Adipose tissue (tissue), 3 donors: ENCODE results near the gene CFAP61. TPM values are rescaled to one million over a fixed set of nuclear protein-coding genes. Genes with fewer than 3 reads are reported as not detected.

Experiments
- H3K27ac ChIP-seq: one replicate; pipeline ENCODE4 v1.5.1; 2013; ENCODE audit warnings: low read depth, low read length
- WGBS, 3 donors: extraction: QIAGEN DNeasy Blood & Tissue Kit; methylation state at CpG; one replicate each; pipeline ENCODE4 v1.1.7; 2013; 5-methylcytosine and 5-hydroxymethylcytosine counted together
- polyA plus RNA-seq, 3 donors: library from polyadenylated mRNA; stranded (reverse); fragments of 200-250 nt; gene quantifications; one replicate each; pipeline ENCODE4 v1.2.3, GENCODE V29; 2013
- donor health status: healthy with polysubstance abuse.
- donor health status: Bipolar disorder and iron deficiency.
- donor health status: healthy.

The CFAP61 gene
- polyA plus RNA-seq, 3 donors: 0.24 TPM; not detected in 2

DNA sequence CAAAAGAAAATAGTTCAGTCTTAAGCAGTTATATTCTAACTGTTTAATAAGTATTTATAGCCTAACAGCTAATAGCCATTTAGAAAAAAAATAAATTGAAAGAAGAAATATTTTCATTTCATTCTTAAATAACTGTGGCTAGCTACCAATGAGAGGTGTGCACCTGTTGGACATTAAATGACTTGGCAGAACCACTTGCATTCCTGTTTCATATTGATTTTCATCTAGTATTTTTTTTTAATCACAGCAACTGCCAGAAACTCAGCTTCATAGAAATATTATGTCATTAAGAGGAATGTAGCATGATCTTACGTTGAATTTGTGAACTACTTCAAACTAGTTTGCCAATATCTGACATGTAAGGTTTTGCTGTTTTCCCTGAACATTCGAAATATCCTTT is 25.0 kb upstream of the CFAP61 start:
- 43 to 88% (median 83%) methylated on average over 2 of the region's 2 CpGs for WGBS, 3 donors
- no peak overlapping the region for H3K27ac ChIP-seq

DNA sequence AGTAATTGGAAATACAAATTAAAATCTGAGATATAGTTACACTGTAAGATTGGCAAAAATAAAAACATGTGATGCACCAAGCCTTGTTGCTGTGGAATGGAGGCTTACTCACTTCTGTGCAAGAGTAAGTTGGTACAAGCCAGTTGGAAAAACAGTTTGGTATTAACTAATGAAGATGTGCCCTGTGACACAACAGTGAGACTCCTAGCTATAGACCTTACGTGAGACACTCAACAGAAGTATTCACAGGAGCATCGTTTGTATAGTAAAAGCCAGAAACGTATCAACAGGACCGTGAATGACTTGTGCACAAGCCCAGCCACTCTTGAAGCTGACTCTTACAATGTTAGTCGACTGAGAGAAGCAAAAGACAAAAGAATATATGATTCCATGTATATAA is 20.5 kb upstream of the CFAP61 start:
- no peak overlapping the region for H3K27ac ChIP-seq
- WGBS, 3 donors: 84 to 88% (median 88%) methylated on average over 5 of the region's 5 CpGs

DNA sequence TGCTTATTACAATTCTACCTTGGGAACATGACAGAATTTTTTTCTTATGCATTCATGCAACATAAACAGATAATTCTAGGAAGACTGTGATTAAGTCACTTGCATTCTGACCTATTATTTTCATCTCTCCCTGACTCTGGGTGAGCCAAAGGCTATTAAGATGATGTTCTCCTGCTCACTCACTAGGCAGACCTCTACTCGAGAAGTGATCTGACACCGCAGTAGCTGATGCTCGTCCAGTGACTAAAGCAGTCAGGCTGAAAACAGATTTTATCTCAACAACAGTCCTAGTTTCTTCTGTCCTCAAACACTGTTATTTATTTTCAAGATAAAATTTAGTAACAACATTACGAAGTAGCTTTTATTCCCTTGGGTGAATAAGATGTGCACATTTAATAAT is 17.8 kb upstream of the CFAP61 start:
- WGBS, 3 donors: 78 to 81% (median 79%) methylated on average over 4 of the region's 4 CpGs

DNA sequence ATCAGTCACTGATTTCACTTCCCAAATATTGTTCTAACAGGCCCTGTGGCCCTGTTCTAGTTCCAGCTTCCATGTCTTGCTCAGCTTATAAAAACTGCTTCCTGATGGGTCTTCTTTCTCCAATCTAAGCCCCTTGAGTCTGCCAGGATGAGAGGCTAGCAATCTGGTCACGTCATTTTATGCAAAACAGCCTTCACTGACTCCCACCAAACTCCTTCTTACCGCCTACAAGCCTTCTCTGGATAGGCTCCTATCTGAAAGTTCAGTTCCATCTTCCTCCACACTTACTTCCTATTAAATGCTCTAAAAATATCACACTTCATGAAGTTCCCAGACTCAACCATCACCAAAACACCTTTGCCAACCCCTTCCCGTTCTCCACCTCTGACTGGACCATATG is 15.6 kb upstream of the CFAP61 start:
- 85 to 94% (median 90%) methylated on average over 3 of the region's 3 CpGs for WGBS, 3 donors

More for the DNA sequence above, 17.8 kb upstream of the CFAP61 start:
- H3K27ac ChIP-seq: no peak overlapping the region

DNA sequence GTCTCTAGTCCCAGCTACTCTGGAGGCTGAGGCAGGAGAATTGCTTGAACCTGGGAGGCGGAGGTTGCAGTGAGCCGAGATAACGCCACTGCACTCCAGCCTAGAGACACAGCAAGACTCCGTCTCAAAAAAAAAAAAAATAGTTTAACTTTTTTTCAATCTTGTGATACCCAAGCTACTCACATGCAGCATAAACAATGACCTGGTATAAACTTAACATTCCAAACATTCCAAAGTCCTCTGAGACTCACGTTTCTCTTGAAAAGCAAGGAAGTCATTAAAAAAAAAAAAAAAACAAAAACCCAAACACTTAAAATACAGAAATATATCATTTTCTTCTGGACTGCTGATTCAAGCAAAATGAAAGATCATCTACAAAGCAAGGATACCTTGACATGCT is 14.4 kb upstream of the CFAP61 start:
- WGBS, 3 donors: 70 to 74% (median 73%) methylated on average over 5 of the region's 5 CpGs

More for the DNA sequence above, 15.6 kb upstream of the CFAP61 start:
- H3K27ac ChIP-seq: no peak overlapping the region

DNA sequence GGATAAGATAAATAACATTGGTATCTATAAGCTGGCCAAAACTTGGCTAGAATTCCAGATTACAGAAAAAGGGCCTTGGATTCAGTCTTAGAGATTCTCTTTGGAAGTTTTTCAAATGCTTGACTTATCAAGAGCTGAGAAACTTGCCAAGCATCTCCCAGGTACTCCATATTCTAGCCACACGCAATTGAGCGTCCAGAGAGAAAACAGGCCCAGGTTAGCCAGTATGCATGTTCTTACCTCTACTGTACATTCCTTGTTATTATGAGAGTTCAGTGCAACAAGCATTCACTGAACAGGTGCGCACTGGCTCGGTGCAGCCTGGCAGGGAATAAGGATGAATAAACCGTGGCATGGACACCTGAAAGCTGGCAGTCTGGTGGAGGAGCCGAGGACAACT is 13.7 kb upstream of the CFAP61 start:
- H3K27ac ChIP-seq: no peak overlapping the region
- WGBS, 3 donors: 91 to 94% (median 91%) methylated on average over 6 of the region's 6 CpGs

More for the DNA sequence above, 14.4 kb upstream of the CFAP61 start:
- H3K27ac ChIP-seq: no peak overlapping the region

DNA sequence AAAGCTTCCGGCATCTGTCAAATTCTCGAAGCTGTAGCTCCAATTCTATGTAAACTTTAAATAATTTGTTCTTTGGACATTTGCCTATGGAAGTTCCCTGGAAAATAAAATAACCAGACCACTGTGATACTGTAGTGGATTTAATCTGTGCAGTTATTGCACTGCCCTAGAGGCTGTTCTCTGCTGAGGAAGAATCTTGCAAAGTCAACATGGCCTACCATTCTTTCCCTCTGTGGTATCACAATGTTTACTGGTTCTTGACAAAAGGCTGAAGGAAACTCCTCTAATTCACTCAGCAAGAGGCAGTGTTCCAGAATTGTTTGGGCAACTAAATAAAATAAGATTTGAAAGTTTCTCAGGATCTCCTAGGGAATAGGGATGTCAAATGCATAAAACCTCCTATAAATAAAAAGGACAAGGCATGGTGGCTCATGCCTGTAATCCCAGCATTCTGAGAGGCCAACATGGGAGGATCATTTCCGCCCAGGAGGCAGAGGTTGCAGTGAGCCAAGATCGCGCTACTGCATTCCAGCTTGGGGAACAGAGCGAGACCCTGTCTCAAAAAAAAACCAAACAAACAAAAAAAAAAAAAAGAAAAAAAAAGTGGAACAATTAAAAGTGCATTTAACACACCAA is 12.5 kb upstream of the CFAP61 start:
- WGBS, 3 donors: 87 to 96% (median 96%) methylated on average over 6 of the region's 6 CpGs
- H3K27ac ChIP-seq: no peak overlapping the region

DNA sequence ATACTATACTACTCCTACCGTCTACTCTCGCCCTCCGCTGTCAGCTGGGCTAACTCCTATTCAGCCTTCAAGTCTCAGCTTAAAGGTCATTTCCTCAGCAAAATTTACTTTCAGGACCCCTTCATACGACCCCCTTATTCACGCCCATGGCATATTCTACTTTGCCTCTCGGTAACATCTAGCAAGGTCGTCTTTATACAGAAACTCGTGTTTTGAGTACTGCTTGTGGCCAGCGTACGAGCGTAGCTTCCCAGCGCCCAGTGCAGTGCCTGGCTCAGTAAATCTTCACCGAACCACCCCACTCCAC is 612 bp upstream of the CFAP61 start:
- 1 to 3% (median 2%) methylated on average over 13 of the region's 13 CpGs for WGBS, 3 donors
- H3K27ac ChIP-seq: no peak overlapping the region

DNA sequence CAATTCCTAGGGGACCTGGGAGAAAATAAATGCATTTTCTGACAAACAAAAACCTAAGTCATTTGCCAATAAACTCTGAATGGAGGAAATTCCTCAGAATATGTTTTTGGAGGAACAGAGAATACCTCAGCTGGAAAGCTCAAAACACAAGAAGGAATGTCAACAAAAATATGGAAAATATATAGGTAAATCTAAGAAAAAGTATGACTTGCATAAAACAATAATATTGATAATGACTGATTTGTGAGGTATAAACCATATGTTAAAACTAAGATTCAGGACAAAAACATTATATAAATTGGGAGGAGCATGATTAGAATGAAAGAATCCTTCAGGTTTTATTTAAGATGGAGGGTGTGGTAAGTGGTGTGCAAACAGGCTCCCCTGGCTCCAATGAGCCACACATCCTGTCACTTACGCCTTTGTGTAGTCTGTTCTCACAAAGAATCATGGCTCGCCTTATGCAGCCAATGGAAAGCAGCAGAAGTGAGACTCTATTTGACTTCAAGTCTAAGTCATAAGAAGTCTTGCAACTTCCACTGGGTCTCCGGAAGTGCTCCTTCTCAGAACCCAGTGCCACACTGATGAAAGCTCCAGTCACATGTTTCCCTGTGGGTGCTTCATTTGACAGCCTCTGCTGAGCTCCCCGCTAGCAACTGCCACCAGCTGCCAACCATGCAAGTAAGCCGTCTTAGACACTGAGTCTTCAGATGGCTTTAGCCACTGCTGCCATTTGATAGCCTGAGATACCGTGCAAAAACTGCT is 8.1 kb downstream of the CFAP61 start:
- WGBS, 3 donors: 80 to 86% (median 84%) methylated on average over 6 of the region's 6 CpGs
- no peak overlapping the region for H3K27ac ChIP-seq

DNA sequence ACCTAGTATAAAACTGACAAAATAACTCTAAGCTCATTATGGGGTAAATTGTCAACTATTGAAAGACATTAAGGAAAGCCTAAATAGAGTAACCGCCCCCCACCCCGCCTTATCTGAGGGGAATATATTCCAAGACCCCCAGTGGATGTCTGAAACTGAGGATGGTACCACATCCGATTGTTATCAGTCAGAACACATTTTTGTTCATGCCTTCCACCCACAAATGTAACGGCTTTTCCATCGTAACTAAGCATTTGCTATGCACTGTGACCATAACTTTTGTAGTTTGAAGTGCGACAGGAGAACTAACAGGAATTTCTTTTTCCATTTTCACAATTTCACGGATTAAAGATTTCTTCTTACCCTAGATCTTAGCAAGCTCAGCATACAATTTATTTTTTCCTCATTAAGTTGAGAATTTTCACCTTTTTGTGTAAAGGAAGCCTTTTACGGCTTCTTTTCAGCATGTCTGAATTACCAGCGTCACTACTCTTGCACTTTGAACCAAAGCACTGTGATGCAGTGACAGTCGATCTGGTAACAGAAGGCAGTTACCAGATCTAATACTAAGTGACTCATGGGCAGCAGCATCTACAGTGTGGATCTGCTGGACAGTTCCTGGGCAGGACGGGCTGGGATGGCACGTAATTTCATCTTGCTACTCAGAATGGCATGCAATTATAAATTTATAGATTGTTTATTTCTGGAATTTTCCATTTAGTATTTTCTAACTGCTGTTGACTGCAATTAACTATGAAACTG is 11.8 kb downstream of the CFAP61 start:
- no peak overlapping the region for H3K27ac ChIP-seq
- WGBS, 3 donors: 60 to 73% (median 72%) methylated on average over 12 of the region's 12 CpGs

DNA sequence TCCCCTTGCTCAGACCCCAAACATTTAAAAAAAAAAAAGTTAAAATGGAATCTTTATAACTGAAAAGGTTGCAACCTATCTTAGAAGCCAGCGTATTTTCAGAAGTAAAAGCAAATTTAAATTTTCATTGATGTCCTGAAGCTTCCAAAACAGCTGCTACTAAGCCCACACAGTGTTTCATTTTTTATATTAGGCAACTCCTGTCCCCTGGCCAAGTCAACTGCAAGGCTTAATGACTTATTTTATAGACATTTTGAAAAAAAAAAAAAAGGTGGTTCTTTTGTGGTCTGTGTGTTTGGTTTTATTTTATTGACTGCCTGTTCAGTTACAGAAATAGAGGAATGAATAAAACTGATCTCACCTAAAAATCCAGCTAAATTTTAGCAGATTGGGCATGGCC is 13.0 kb downstream of the CFAP61 start:
- H3K27ac ChIP-seq: no peak overlapping the region
- 72 to 83% (median 73%) methylated on average over 1 of the region's 1 CpG for WGBS, 3 donors

DNA sequence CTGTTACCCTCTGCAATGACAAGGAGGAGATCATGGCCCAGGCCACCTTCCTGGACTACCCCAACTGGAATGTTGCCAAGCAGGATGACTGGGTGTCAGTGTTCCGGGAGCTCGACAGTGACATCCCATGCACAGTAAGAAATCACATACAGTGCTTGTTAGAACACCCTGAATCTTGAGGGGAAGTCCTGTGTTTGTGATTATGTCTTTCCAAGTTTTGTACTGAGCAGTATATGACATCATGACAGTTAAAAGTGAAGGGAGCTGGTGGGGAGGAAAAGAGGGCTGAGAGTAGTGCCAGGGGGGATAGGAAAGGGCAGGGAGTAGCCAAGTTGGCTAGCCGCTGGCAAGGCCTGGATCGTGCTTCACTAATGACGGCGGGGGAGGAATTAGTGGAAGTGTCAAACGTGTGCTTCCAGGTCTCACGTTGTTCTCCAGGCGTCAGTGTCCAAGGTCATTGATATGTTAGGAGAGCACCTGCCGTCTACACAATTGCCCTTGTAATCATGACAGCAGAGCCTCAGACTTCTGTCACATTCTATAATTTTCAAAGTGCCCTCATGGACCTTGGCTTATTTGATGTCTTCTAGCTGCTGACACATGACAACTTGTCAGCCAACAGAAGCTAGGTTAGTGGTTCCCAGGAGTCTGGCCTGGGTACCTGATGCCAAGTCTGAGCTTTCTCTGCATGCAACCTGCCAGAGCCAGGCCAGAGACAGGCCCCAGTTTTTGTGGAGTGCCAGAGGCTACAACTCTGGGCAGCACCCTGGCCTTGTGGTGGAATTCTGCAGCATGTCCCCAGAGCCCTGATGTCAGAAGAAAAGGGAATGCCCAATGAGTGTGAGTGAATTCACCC is 18.8 kb downstream of the CFAP61 start:
- no peak overlapping the region for H3K27ac ChIP-seq
- 47 to 67% (median 58%) methylated on average over 10 of the region's 10 CpGs for WGBS, 3 donors

DNA sequence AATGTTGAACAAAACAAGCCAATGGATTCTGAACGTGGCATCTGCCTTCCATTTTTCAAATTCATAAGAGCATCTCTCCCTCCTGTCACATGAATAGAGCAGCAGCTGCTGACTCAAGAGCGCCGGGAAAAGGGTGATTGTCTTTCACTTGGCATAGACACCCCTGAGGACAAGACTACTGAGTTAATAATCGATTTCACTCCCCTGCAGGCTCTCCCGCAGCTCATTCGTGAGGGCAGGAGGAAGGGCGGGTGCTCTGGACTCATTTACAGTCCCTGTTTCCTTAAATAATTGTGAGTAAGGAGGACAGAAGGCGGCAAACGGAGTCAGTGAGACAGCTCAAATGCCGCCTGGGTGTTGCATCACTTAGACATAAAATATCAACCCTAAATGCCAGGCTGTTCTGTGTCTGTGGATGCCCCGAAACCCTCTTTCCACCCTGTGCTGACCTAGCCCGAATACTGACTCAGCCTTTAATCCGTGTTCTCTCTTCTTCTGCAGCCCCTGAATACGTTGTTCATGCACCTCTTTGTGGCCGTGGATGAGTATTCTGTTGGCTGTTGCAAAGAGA is 21.6 kb downstream of the CFAP61 start:
- H3K27ac ChIP-seq: no peak overlapping the region
- WGBS, 3 donors: 58 to 64% (median 59%) methylated on average over 15 of the region's 15 CpGs

DNA sequence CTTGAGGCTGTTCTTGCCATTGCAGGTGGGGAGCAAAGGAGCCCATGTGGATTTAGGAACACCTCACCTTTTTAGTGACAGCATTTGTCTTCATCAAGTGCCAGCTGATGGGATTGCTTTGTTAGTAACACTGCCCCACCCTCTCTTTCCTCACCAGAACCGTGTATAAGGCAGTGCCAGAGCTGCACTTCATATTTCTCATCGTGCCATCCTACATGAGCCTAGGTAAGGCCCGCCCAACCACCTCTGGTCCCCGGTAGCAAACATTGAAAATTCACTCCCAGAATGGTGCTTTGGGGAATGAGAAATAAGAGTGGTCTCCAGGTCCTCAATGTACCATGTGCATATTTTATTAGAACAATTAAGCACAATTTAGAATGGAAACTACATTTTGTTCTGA is 22.7 kb downstream of the CFAP61 start:
- 82 to 84% (median 83%) methylated on average over 4 of the region's 4 CpGs for WGBS, 3 donors
- H3K27ac ChIP-seq: no peak overlapping the region

DNA sequence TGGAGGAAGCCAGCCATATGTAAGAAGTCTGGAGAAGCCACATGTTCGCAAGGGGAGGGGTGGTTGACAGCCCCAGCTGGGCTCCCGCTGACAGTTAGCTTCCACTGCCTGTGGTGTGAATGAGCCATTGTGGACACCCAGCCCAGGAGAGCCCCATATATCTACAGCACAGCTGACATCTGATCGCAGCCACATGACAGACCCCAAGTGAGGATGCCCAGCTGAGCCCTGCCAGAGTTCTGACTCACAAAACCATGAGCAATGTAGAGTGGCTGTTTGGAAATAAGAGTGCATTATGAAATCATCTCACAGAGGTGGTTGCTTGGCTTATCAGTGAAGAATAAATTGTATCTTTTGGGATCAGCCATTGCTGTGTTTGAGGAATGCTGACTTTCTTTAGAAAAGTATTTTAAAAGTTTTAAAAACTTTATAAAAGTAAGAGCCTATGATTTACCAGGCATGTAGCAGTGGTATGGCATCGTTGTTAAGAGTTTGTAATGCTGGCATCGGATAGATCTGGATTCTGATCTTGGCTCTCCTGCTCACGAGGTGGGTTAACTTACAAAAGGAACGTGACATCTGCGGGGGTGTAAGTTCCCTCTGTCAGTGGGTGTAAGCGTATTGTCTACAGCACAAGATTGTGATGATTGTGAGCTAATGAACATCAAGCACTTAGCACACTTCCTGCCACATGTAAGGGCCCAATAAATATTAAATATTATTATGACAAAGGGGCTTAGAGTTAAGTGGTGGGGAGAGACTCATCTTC is 24.1 kb downstream of the CFAP61 start:
- no peak overlapping the region for H3K27ac ChIP-seq
- 80 to 87% (median 82%) methylated on average over 9 of the region's 9 CpGs for WGBS, 3 donors

DNA sequence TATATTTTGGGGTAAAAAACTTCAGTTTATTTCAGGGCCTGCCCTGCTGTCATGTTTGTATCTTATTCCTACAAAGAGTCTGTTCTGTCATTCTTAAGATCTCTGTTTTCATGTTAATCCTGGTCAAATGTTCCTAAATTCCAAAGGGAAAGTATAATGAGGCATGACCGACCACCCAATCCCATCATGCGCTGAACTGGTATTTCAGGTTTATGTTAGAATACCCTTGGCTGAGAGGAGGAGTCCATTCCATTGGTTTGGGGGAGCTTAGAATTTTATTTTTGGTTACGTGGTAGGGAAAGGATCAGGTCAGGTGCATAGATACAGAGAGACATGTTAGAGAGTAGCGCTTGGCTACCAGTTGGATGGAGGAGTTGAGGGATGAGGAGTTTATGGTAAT is 25.7 kb downstream of the CFAP61 start:
- WGBS, 3 donors: 80 to 97% (median 93%) methylated on average over 4 of the region's 4 CpGs
- H3K27ac ChIP-seq: no peak overlapping the region

DNA sequence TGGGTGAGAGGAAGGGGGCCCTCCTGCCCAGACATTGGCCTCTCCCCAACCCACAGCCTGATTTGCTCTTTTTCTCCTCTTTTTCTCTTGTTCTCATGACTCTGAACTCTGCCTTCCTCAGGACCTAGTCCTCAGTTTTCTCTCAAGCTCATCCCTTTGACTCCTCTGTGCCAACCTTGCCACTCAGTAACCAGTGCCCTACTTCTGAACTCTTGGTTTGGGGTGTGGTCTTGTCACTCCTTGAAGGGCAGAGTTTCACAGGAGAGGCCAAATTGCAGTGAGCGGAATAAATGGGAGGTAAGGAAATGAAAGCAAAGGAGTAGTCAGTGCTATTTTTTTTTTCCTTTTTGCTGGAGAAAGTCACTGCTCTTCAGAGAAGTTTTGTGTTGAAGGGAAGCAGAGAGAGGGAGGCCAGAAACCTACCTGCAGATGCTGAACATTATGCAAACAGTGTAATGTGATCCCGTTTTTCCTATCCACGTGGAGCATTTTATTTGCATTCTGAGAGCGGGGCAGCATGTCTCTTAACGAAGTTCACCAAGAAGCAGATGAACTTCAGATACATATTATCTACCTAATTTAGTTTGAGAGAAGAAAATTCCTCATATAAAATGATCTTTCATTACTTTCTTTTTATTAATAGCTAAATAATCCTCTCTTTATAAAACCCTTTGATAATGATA is 26.9 kb downstream of the CFAP61 start:
- no peak overlapping the region for H3K27ac ChIP-seq
- 25 to 62% (median 54%) methylated on average over 5 of the region's 5 CpGs for WGBS, 3 donors
